Uterus (tissue), 2 donors: Measurements from ENCODE around the gene SPTLC3.

ENCODE experiments used
- CTCF ChIP-seq, 4 experiments: fragments of 200-600 bp in 2 of 4; fragments of 450-650 bp in 2 of 4; sonication (generic) in 2 of 4; IDR thresholded peaks; one replicate each; pipeline ENCODE4 v1.5.1; 2016 to 2019; ENCODE audit warnings: antibody characterized with exemption in 4 of 4, mild to moderate bottlenecking in 2 of 4, moderate library complexity in 1 of 4
- POLR2A ChIP-seq, 2 donors: fragments of 450-650 bp; IDR thresholded peaks; one replicate each; pipeline ENCODE4 v1.6.1; 2016; ENCODE audit warnings: antibody characterized with exemption in 2 of 2, mild to moderate bottlenecking in 1 of 2, moderate library complexity in 1 of 2

- no peak for TF ChIP-seq CTCF (IDR thresholded peaks at IDR 0.05)
- no peak for TF ChIP-seq POLR2A (IDR thresholded peaks at IDR 0.05)
These were observed 32.0 kb upstream of the SPTLC3 start for GRCh38 chr20:12976720-12977309.
